GF-D8 (cell line): Measurements from ENCODE around the gene ACO2.

Experiments used
- DNase-seq: peaks from one replicate; lab custom pipeline; 2025; lab: John Stamatoyannopoulos, UW

Gene ACO2

GRCh38 chr22:41523464-41524221, 54.7 kb downstream of the ACO2 start:
- DNase-seq: no peak

DNA sequence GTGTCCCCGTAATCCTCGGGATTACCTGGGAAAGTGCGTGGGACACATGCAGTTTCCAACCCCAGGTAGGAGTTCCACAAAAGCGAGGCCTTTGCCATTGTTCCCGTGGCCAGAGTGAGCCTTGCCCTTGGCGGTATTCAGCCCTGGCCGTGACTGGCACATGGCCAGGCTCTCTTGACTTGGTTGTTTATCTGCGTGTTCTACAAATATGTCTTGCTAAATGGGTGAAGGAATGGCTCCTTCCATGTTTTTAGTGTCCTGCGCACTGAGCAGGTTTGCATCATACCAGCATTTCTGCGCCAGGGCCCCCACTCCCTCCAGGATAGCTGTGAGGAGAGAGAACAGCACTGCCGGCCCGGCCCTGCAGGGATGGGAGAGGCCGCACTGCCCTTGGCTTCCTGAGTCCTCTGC, 55.3 kb downstream of the ACO2 start:
- DNase-seq: no peak

GRCh38 chr22:41524809-41525449, 56.0 kb downstream of the ACO2 start:
- DNase-seq: no peak

GRCh38 chr22:41525450-41526225, 56.7 kb downstream of the ACO2 start:
- no peak for DNase-seq

DNA sequence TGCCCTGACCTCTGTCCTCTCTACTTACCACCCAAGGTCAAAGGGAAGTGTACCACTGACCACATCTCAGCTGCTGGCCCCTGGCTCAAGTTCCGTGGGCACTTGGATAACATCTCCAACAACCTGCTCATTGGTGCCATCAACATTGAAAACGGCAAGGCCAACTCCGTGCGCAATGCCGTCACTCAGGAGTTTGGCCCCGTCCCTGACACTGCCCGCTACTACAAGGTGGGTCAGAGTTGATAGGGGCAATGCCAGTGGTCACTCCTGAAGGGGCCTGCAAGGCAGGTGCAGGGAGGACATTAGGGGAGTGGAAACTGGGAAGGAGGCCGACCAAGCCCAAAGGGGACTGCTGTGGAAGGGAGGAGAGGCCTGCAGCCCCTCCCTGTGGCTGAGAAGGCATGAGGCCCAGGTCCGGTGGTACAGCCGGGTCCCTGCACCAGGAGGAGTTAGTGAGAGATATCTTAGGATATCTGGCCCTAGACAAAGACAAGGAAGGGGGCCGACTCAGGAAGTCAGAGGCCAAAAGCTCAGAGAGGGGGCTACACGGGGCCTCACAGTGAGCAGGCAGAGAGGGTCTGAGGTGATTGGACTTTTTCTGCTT, 57.4 kb downstream of the ACO2 start:
- DNase-seq: no peak

DNA sequence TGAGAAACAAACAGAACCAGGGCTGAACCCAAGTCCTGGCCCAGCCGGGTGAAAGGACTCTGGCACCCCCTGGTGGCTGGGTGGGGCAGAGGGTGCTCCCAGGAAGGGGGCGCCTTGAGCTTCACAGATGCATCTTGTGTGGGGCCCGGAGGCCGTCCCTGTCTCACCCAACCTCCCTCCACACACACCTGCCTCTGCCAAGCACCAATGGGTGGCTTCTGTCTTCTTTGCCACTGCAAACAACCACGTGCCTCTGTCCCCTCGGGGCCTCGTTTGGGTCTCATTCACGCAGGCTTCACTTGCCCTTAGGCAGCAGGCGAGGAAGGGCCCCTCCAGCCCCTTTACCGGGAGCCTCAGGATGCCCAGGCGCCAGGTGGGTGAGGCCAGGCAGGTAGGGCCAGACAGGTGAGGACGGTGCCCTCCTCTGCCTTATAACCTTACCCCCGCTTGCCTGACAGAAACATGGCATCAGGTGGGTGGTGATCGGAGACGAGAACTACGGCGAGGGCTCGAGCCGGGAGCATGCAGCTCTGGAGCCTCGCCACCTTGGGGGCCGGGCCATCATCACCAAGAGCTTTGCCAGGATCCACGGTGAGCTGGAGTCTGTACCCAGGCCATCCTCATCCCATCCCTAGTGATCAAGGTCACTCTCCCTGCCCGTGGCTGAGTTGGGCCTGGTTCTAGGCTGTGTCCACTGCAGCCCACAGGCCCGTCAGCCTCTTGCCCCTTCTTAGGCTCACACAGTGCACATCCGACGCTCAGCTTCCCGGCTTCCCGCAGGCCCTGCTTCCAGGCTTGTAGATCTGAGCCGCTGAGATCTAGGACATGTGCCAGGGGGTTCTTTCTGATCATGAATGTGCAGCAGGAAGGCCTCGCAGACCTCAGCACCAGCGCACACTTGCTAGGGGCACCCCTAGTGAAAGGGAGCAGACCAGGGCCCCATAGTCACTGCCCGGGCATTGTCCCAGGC, 58.2 kb downstream of the ACO2 start:
- no peak for DNase-seq

GRCh38 chr22:41528132-41528766, 59.3 kb downstream of the ACO2 start:
- no peak for DNase-seq

- DNase-seq: no peak
These were observed 60.1 kb downstream of the ACO2 start for GRCh38 chr22:41528938-41529561.

- no peak for DNase-seq
These were observed 62.2 kb downstream of the ACO2 start for GRCh38 chr22:41530890-41531714.

GRCh38 chr22:41531715-41532477, 63.0 kb downstream of the ACO2 start:
- DNase-seq: no peak

- DNase-seq: no peak
These were observed 64.2 kb downstream of the ACO2 start for GRCh38 chr22:41532908-41533825.

DNA sequence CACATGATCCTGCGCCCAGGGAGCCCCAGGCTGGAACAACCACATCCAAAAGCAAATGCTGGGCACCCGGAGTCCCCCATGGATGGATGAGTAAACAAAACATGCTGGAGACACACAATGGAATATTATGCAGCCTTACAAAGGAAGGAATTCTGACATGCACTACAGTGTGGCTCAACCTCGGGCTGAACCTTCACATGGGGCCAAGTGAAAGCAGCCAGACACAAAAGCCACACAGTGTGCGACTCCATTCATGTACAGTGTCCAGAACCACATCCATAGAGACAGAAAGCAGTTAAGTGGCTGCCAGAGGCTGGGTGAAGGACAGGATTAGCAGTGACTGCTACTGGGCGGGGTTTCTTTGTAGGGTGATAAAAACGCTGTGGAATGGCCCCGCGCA, 65.3 kb downstream of the ACO2 start:
- DNase-seq: no peak

DNA sequence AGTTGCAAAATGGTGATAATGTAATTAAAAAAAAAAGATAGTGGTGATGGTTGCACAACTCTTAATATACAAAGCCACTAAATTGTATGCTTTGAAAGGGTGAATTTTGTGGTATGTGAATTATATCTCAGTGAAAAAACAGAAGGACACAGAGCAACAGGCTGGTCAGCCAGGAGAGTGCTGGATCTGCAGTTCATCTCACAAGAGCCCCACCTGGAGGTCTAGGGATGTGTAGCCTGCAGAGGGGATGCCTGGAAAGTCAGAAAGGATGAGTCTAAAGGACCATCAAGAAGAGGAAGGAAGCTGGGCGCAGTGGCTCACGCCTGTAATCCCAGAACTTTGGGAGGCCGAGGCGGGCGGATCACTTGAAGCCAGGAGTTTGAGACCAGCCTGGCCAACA, 66.3 kb downstream of the ACO2 start:
- DNase-seq: no peak

GRCh38 chr22:41537203-41537602, 68.3 kb downstream of the ACO2 start:
- no peak for DNase-seq

DNA sequence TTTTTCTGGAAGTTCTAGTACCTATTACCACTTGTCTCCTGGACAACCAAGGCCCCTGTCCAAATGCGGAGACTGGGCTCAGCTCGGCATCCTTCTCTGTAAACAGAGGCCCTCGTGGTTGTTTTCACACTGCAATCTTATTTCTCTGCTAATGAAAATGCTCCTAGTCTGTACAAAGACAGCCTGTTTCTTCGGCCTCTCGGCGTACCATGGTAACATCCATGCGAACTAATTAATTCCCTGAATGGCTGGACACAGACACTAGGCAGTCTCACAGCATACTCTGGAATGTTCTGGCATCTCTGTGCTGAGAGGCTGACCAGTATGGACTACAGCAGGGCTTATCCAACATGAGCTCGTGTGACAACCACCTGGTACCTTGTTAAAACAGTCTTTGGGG, 69.7 kb downstream of the ACO2 start:
- DNase-seq: no peak

DNA sequence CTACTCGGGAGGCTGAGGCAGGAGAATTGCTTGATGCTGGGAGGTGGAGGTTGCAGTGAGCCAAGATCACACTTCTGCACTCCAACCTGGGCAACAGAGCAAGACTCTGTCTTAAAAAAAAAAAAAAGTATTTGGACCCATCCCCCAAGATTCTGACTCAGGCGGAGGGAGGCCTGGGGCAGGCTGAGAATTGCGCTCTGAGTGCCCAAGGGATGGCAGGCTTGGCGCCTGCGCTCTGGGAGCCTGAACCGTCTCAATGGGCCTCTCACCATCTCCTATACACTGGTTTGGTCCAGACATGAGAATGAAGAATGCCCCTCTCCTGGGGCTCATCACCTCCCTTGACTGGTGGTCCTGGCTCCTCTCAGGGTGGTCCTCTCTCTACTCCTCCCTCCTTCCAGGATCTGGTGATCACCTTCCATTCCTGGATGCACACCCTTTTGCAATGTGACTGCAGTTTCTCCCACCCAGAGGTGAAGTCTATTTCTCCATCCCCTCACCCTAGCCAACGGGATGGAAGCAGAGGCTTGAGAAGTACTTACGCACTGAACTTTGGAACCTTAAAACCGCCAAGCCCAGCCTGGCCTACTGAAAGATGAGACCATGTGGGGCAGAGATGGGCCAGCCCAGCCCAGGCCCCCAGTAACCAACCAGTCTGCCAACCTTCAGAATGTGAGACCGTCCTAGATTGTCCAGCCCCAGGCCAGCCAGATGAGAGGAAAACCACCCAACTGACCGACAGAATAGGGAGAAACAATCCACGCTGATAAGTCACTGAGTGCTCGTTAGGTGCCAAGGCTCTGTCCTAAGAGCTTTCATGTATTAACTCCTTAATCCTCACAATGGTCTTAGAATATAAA, 70.5 kb downstream of the ACO2 start:
- no peak for DNase-seq

- no peak for DNase-seq
These were observed 71.0 kb downstream of the ACO2 start for GRCh38 chr22:41540006-41540315.
